ENCODE results near the gene TMEM258.
A peak's percentile ranks its signal among the peaks of the same experiment; 100 is the strongest.

The TMEM258 gene

DNA sequence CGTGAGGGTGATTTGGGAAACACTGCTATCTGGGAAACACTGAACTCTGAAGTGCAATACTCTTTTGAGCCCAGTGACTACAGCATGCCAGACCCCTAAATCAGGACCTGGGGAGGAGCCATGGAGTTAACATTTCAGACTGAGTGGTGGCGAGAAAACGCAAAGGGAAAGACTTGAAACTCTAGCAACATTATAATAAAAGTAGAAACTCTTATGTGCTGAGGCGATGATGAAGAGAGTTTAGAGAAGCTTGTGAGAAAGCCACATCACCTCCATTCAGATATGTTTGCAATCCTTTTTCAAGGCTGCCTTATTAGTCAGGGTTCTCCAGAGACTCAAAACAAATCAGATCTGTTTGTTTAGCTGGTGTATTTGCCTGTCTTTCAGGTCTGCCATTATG lies 2.2 kb upstream of the TMEM258 start:
- no peak for DNase-seq

- DNase-seq = no peak
These were observed 1.4 kb upstream of the TMEM258 start for GRCh38 chr11:61793829-61794204.

DNA sequence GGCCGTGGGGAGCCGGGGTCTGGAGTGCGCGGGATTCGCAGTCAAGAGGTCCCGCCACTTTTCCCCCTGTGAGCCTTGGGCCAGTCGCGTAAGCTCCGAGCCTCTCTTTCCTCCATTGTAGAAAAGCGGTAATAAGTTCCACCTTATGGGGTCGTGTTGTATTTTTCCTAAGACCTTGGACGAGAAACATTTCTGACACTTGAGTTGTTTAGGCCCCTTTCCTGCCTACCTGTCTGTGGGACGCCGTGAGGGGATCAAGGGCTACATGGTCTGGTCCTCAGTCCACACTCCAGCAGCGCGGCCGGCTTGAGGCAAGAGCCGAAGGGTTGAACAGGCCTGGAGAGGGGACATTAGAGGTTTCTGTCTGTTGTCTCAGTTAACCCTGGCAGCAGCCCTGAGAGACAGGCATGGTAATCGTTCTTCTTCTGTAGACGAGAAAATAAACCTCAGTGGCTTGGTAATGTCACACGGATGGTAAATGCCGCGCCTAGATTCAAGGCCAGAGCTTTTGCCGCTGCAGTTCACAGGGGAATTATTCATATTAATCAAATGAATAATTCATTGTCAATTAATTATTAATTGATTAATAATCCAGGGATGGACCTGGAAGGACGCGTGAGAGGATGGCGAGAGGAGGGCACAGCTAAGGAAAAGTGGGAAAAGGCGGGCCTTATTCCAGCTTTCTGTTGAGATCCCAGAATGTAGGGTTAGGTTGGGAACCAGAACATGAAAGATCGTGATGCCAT lies 857 bp upstream of the TMEM258 start:
- DNase-seq = no peak

- DNase-seq = peak; percentile 45
These were observed 576 bp downstream of the TMEM258 start for GRCh38 chr11:61791737-61792309.

DNA sequence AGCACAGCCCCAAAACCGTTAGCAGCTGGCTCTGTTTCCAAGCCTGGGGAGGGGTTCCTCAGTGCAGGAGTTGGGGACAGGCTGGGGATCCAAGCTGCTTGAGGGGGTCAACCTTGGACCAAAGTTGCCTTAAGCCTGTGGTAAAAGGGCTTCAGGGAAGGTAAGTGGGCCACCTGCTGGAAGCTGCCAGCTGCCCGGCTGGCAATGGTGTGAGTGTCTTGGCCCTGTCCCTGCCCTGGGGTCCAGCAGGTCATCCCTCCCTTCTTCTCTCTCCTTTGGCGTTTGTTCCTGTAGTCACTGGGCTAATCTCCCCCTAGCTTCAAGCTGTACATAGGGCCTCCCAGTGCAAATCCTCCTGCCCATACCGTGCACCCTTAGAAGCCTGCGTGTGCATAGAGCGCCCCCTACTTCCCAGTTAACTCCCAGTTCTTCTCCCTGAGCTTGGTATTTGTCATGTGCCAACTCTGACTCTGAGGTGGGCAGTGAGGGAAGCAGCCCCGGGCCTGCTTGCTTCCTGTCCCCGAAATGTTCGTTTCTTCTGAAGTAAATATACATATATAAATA lies 4.4 kb downstream of the TMEM258 start:
- DNase-seq = no peak

DNA sequence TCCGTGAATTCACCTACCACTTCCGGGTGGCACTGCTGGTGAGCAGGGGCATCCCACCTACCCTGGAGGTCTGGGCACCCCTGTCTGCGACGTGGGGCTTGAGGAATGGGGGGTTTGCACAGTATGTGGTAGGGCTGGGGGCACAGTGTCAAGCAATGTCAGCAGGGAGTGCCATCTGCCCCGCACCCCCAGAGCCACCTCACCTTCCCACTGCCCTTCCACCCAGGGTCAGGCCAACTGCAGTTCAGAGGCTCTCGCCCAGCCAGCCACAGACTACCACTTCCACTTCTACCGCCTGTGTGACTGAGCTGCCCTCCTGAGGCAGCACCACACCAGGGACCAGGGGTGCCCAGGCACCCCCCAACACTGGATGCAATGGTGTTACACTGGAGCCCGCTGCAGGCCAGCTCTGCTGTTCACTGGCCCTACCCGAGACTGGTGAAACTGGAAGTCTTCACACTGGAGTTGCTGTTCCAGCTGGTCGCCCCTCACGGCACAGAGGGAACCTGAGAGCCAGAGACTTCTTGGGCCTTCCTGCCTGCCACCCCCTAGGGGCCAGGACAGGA lies 6.5 kb downstream of the TMEM258 start:
- DNase-seq = no peak

DNA sequence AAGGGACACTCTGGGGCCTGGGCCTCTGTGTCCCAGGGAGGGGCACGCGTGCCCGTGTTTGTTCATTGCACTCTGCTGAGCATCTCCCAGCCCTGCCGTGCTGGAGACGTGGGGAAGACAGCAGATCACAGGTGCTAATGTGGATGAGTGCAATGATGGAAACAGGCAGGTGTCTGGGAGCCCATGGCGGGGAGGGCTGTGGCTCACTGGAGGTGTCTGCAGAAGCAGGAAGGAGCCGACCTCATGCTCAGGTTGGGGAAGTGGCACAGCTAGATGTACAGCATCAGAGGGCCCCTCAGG lies 7.9 kb downstream of the TMEM258 start:
- DNase-seq = no peak

DNA sequence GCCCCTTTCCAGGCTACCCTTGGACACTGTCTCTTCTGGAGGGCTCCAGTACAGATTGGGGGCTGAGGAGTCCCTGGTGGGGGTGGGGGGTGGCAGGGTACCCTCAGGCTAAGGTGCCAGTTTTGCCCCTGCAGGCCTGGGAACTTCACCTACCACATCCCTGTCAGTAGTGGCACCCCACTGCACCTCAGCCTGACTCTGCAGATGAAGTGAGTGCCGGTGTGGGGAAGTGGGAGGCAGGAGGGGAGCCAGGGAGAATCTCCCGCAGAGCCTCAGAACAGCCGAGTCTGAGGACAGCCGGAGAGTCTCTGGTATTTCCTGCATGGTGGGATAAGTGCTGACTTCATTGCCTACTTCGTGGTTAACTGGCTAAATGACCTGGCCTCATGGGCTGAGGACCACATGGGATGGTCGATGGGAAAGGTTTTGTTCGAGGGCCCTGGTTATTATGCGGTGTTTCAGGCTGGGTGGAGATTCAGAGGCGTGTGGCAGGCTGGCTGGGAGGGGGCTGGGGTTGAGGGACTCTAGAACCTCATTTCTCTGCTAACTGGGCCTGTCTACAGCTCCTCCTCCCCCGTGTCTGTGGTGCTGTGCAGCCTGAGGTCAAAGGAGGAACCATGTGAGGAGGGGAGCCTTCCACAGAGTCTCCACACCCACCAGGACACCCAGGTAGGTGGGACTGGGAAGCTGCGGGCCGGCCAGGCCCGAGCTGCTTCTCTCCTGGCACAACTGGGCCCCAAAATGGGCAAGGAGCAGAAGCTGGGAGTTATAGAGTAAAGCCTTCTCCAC lies 8.5 kb downstream of the TMEM258 start:
- no peak for DNase-seq

- DNase-seq = no peak
These were observed 9.6 kb downstream of the TMEM258 start for GRCh38 chr11:61782841-61783240.

- no peak for DNase-seq
These were observed 10.1 kb downstream of the TMEM258 start for GRCh38 chr11:61782299-61782698.

DNA sequence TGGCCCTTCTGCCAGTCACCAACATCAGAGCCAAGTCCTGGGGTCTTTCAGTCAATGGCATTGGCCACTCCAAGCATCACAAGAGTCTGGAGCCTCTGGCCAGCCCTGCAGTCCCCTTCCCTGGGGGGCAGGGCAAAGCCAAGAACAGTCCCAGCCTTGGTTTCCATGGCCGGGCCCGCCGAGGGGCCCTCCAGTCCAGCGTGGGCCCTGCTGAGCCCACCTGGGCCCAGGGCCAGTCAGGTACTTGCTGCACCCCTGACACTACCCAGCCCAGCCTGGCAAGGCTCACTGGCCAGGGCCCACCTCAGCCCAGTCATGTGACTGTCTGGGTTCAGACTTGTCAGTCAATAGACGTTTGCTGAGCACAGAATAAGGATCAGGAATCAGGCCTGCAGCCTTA lies 10.8 kb downstream of the TMEM258 start:
- no peak for DNase-seq

- no peak for DNase-seq
These were observed 11.7 kb downstream of the TMEM258 start for GRCh38 chr11:61780581-61781162.

DNA sequence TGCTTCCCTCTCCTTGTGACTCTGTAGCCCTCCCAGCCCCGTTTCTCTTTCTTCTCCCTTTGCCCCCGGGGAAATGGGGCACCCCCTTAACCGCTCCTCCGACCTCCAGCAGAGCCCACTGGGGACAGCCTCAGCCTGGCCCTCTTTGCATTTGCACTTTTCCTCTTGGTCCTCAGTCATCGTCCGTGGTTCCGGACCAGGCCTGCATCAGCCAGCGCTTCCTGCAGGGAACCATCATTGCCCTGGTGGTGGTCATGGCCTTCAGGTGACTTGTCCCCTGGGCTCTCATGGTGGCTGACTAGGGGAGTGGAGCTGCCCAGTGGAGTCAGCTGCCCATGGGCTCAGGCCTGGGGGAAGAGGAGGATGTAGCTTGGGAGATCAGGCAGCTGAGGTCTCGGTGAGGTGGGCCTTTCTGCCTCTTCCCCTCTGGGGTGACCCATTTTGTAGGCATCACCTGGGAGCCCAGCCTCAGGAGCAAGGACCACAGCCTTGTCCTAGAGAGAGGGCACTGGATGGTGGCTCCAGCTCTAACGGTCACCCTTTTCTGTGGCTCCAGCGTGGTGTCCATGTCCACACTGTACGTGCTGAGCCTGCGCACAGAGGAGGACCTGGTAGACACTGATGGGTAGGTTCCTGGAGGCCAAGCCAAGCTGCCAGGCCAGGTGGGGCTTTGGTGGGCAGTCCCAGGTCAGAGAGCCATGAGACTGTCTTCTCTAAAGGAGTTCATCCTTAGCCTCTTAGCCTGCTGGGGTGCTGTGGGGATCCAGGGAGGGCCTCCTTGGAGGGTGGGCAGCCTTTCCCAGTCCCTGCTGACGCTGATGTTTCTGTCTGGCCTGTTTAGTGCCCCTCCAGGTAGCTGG lies 12.5 kb downstream of the TMEM258 start:
- no peak for DNase-seq

DNA sequence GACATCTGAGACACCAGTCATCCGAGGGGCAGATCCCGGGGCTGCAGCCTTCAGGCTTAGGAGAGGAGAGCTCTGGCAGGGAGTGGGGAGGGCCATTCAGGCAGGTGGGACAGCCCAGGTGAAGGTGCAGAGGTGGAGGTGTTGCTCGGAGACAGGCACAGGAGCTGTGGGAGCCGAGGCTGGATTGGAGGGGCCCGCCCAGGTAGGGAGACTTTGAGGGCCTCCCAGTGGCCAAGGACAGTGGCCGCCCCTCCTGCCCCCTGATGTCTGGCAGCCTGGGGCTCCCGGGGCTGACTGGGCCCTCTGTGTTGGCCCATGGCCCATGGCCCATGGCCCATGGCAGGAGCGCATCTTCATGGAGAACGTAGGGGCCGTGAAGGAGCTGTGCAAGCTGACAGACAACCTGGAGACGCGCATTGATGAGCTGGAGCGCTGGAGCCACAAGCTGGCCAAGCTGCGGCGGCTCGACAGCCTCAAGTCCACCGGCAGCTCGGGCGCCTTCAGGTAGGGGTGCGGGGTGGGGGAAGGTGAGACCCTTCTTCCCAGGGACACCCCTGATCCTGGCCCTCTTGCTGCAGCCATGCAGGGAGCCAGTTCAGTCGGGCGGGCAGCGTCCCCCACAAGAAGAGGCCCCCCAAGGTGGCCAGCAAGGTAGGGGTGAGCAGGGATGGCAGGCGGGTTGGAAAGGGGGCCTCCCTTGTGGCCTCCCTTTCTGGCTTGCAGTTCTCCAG lies 13.3 kb downstream of the TMEM258 start:
- DNase-seq = no peak

DNA sequence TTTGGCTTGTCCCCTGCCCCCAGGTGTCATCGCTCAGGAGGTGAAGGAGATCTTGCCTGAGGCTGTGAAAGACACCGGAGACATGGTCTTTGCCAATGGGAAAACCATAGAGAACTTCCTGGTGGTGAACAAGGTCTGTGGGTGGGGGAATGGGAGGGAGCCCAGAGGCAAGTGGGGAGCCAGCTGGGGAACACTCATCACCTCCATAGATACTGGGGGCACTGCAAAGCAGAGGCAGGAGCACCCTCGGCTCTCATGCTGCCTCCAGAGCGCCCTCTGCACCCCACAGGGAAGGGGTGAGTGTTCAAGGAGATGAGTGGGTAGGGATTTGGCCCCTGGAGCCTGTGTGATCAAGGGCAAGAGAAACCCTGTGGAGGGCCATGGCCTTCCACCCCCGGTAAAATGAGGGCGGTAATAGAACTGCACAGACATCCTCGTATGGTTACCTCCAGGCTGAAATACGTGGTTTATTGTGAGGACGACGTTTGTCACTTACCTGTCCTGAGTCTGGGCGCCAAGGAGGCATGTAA lies 14.0 kb downstream of the TMEM258 start:
- DNase-seq = no peak

- peak; percentile 58 for DNase-seq
These were observed 14.9 kb downstream of the TMEM258 start for GRCh38 chr11:61777234-61778090.

DNA sequence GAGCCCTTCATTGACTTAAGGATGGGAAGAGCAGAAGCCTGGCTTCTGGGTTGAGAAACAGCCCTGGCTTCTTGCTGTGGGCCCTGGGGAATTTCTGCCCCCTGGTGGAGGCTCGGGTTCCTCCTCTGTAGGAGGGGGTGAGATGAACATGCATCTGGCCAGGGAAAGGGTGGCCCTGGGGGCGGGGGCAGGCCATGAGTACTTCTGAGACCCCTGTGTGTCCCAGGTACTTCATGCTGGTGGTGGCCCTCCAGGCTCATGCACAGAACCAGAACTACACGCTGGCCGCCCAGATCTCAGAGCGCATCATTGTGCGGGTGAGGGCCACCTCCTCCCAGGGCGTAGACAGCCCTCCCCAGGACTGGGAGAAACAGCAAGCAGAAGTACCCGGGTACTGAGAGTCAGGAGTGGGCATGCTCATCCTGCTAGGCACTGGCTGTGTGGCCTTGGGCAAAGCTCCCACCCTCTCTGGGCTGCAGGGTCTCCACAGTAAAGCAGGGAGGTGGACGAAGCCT lies 15.8 kb downstream of the TMEM258 start:
- DNase-seq = peak; percentile 65

DNA sequence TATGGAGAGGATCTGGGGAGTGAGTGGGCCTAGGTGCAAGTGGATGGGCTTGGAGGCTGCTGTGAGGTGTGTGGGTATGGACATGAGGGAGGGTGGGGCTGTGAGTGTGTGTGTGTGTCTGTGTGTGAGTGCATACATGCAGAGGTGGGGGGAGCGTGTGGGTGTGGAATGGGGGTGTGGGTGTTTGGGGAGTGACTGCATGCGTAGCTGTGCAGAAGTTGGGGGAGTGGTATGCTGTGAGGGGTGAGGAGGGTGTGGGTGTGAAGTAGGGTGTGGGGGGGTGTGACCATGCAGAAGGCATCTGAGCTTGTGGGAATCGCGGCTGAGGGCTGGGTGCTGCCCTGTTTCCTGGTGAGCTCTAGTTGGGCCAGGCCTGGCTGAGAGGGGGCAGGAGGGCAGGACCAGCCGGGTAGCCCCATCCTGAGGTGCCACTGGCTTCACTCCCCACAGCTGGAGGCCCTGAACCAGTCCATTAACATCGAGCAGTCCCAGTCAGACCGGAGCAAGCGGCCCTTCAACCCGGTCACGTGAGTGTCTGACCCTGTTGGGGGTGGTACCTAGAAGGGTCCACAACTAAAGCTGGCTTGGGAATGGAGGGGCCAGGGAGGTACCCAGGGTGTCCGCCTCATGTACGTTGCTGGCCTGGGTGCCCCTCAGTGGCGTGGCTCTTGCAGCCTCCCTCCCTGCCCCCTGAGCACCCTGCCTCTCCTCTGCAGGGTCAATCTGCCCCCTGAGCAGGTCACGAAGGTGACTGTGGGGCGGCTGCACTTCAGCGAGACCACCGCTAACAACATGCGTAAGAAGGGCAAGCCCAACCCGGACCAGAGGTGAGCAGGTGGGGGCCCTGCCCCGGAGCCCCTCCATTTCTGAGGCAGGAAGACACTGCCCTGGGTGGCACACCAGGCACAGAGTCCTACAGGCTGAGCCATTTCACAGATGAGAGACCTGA lies 16.5 kb downstream of the TMEM258 start:
- no peak for DNase-seq

GRCh38 chr11:61775106-61775505 lies 17.3 kb downstream of the TMEM258 start:
- no peak for DNase-seq
